ENCODE results near the gene HIF1A. TPM values are rescaled to one million over a fixed set of nuclear protein-coding genes. Genes with fewer than 3 reads are reported as not detected.
A peak's percentile ranks its signal among the peaks of the same experiment; 100 is the strongest.

The HIF1A gene
- total and polyA plus RNA-seq, 2 experiments from 2014 or later: 113 to 242 TPM

DNA sequence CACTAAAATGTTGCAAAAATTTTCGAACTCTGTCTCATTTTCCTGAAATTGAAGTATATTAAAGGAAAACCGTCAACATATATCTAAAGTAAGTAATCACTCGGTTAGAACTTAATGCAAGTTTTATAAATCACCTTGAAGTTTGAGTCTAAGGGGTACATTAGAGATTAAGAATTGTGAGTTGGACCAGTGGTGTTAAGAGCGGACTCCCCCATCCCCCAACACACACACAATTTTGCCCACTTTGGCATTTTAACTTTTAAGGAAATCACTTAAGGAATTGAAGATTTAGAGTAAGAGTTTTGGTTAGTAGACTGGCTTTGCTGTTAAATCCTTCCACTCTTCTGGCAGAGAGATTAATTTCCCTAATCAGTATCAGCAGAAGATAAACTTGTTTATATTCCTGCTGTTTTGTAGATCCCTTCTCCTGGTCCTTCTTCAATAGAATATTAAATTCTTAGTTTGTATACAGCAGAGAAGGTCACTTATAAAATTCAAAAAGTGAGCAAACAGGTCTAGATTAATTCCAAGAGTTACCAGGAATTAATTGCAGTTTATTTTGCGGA, 1.5 kb downstream of the HIF1A start:
- Histone ChIP-seq H3K4me1 (ENCODE audit: insufficient read depth) (peaks cover 55% of the 10 kb centered on the region), H3K4me2 (peak overlapping the region; percentile 95), H3K79me2 (replicated peaks; ENCODE audit: insufficient read depth) (peaks cover 64% of the 10 kb centered on the region), H3K36me3 (ENCODE audit: insufficient read depth) (no peaks in the 10 kb centered on the region; the same call in 1 of the 2 replicates), H3F3A (replicated peaks; ENCODE audit: low read depth) (no peaks in the 10 kb centered on the region), H4K20me1 (replicated peaks; ENCODE audit: insufficient read depth) (peaks cover 39% of the 10 kb centered on the region), H3K9me2 (ENCODE audit: insufficient read depth) (no peaks in the 10 kb centered on the region), H3K4me3 (peak overlapping the region; percentile 93), H3K27ac (ENCODE audit: low read depth) (peak overlapping the region; percentile 97; the same call in 1 of the 2 replicates), H3K27me3 (ENCODE audit: insufficient read depth) (no peaks in the 10 kb centered on the region), H2AFZ (no peak overlapping the region)
- Mint-ChIP-seq H3K27me3 (ENCODE audit: insufficient read depth, low read depth, poor library complexity) (peaks cover 5% of the 10 kb centered on the region), H3K36me3 (ENCODE audit: low read depth) (peaks cover 10% of the 10 kb centered on the region), H3K4me1 (peaks cover 42% of the 10 kb centered on the region), H3K4me3 (peak overlapping the region; percentile 96), H3K27ac (peak overlapping the region; percentile 95), H3K9me3 (no peaks in the 10 kb centered on the region; the same call in 2 of the 3 replicates)
- no peak for ATAC-seq
- TF ChIP-seq ZNF331 (CRISPR knock-in tag; IDR thresholded peaks at IDR 0.05; ENCODE audit: low read depth): no peak
- DNase-seq (ENCODE audit: low spot score): no peak

DNA sequence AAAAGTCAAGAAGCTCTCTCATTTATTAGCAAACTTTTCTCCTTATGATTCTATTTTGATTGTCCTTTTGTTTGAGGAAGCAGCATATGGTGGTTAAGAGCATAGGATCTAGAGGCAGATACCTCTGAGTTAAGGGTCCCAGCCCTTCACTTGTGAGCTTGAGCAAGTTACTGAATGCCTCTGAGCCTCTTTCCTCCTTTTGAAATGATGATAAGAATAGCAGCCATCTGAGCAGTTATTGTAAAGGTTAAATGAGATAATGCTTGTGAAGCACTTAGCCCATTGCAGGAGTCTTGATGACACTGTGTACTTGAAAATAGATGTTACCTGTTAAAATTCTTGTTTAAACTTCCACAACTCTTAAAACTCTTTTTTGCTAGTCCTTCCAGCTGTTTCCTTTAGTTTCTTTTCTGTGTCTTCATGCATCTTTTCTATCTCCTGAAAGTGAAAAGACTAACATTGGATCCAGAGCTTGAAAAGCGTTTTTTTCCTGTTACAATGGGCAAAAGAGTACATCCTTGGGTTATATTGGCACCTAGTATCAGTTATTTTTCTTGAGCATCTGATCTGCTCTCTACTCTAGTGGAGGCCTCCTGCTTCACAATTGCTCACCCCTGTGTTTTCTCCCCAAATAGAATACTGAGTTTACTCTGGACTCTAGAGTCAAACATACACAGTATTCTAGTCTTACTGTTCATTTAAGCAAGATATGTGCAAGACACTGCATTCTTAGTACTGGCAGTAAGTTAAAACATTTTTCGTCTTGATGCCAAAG, 3.1 kb downstream of the HIF1A start:
- Histone ChIP-seq H3K27me3 (ENCODE audit: insufficient read depth) (no peaks in the 10 kb centered on the region), H4K20me1 (replicated peaks; ENCODE audit: insufficient read depth) (peaks cover 48% of the 10 kb centered on the region)
- TF ChIP-seq EZH2phosphoT487 (IDR thresholded peaks at IDR 0.05; ENCODE audit: unreplicated experiment): no peak
- TF ChIP-seq JUNB (IDR thresholded peaks at IDR 0.05; ENCODE audit: unreplicated experiment): no peak
- TF ChIP-seq, protein P1, sequence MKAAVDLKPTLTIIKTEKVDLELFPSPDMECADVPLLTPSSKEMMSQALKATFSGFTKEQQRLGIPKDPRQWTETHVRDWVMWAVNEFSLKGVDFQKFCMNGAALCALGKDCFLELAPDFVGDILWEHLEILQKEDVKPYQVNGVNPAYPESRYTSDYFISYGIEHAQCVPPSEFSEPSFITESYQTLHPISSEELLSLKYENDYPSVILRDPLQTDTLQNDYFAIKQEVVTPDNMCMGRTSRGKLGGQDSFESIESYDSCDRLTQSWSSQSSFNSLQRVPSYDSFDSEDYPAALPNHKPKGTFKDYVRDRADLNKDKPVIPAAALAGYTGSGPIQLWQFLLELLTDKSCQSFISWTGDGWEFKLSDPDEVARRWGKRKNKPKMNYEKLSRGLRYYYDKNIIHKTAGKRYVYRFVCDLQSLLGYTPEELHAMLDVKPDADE (IDR thresholded peaks at IDR 0.05): no peak
- TF ChIP-seq, protein P2, sequence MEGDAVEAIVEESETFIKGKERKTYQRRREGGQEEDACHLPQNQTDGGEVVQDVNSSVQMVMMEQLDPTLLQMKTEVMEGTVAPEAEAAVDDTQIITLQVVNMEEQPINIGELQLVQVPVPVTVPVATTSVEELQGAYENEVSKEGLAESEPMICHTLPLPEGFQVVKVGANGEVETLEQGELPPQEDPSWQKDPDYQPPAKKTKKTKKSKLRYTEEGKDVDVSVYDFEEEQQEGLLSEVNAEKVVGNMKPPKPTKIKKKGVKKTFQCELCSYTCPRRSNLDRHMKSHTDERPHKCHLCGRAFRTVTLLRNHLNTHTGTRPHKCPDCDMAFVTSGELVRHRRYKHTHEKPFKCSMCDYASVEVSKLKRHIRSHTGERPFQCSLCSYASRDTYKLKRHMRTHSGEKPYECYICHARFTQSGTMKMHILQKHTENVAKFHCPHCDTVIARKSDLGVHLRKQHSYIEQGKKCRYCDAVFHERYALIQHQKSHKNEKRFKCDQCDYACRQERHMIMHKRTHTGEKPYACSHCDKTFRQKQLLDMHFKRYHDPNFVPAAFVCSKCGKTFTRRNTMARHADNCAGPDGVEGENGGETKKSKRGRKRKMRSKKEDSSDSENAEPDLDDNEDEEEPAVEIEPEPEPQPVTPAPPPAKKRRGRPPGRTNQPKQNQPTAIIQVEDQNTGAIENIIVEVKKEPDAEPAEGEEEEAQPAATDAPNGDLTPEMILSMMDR (conservative IDR thresholded peaks at IDR 0.05; ENCODE audit: low read depth in 2 of 2): no peak
- TF ChIP-seq, protein P3, sequence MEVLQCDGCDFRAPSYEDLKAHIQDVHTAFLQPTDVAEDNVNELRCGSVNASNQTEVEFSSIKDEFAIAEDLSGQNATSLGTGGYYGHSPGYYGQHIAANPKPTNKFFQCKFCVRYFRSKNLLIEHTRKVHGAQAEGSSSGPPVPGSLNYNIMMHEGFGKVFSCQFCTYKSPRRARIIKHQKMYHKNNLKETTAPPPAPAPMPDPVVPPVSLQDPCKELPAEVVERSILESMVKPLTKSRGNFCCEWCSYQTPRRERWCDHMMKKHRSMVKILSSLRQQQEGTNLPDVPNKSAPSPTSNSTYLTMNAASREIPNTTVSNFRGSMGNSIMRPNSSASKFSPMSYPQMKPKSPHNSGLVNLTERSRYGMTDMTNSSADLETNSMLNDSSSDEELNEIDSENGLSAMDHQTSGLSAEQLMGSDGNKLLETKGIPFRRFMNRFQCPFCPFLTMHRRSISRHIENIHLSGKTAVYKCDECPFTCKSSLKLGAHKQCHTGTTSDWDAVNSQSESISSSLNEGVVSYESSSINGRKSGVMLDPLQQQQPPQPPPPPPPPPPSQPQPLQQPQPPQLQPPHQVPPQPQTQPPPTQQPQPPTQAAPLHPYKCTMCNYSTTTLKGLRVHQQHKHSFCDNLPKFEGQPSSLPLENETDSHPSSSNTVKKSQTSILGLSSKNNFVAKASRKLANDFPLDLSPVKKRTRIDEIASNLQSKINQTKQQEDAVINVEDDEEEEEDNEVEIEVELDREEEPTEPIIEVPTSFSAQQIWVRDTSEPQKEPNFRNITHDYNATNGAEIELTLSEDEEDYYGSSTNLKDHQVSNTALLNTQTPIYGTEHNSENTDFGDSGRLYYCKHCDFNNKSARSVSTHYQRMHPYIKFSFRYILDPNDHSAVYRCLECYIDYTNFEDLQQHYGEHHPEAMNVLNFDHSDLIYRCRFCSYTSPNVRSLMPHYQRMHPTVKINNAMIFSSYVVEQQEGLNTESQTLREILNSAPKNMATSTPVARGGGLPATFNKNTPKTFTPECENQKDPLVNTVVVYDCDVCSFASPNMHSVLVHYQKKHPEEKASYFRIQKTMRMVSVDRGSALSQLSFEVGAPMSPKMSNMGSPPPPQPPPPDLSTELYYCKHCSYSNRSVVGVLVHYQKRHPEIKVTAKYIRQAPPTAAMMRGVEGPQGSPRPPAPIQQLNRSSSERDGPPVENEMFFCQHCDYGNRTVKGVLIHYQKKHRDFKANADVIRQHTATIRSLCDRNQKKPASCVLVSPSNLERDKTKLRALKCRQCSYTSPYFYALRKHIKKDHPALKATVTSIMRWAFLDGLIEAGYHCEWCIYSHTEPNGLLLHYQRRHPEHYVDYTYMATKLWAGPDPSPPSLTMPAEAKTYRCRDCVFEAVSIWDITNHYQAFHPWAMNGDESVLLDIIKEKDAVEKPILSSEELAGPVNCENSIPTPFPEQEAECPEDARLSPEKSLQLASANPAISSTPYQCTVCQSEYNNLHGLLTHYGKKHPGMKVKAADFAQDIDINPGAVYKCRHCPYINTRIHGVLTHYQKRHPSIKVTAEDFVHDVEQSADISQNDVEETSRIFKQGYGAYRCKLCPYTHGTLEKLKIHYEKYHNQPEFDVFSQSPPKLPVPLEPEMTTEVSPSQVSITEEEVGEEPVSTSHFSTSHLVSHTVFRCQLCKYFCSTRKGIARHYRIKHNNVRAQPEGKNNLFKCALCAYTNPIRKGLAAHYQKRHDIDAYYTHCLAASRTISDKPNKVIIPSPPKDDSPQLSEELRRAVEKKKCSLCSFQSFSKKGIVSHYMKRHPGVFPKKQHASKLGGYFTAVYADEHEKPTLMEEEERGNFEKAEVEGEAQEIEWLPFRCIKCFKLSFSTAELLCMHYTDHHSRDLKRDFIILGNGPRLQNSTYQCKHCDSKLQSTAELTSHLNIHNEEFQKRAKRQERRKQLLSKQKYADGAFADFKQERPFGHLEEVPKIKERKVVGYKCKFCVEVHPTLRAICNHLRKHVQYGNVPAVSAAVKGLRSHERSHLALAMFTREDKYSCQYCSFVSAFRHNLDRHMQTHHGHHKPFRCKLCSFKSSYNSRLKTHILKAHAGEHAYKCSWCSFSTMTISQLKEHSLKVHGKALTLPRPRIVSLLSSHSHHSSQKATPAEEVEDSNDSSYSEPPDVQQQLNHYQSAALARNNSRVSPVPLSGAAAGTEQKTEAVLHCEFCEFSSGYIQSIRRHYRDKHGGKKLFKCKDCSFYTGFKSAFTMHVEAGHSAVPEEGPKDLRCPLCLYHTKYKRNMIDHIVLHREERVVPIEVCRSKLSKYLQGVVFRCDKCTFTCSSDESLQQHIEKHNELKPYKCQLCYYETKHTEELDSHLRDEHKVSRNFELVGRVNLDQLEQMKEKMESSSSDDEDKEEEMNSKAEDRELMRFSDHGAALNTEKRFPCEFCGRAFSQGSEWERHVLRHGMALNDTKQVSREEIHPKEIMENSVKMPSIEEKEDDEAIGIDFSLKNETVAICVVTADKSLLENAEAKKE (CRISPR knock-in tag; IDR thresholded peaks at IDR 0.05): no peak
- TF ChIP-seq ZNF114 (CRISPR knock-in tag; IDR thresholded peaks at IDR 0.05): no peak
- no peak for TF ChIP-seq CREB1 (CRISPR knock-in tag; IDR thresholded peaks at IDR 0.05; ENCODE audit: low read depth)

More for the DNA sequence above, 3.1 kb downstream of the HIF1A start:
- Mint-ChIP-seq H3K9me3 (no peaks in the 10 kb centered on the region; the same call in 2 of the 3 replicates), H3K4me1 (peaks cover 53% of the 10 kb centered on the region), H3K36me3 (ENCODE audit: low read depth) (peaks cover 10% of the 10 kb centered on the region), H3K27ac (peak overlapping the region; percentile 33; the same call in 1 of the 2 replicates), H3K4me3 (peak overlapping the region; percentile 96), H3K27me3 (ENCODE audit: insufficient read depth, low read depth, poor library complexity) (peaks cover 5% of the 10 kb centered on the region)
- peaks cover 79% of the 10 kb centered on the region for H3K79me2 ChIP-seq (replicated peaks; ENCODE audit: insufficient read depth)
- H3K4me3 ChIP-seq: peak overlapping the region; percentile 93
- DNase-seq (ENCODE audit: low spot score) (no peak), ATAC-seq (no peak)
- no peak overlapping the region for H3K27ac ChIP-seq (ENCODE audit: low read depth)
- no peaks in the 10 kb centered on the region; the same call in 1 of the 2 replicates for H3K36me3 ChIP-seq (ENCODE audit: insufficient read depth)
- no peaks in the 10 kb centered on the region for H3K9me2 ChIP-seq (ENCODE audit: insufficient read depth)
- peak overlapping the region; percentile 95 for H3K4me2 ChIP-seq
- H3K4me1 ChIP-seq (ENCODE audit: insufficient read depth): peaks cover 69% of the 10 kb centered on the region
- H2AFZ ChIP-seq: no peak overlapping the region
- no peaks in the 10 kb centered on the region for H3F3A ChIP-seq (replicated peaks; ENCODE audit: low read depth)
